Measurements from ENCODE around the gene RPE65. TPM values are rescaled to one million over a fixed set of nuclear protein-coding genes. Genes with fewer than 3 reads are reported as not detected.

The RPE65 gene
- total RNA-seq, 1 experiment from 2014 or later = not detected

DNA sequence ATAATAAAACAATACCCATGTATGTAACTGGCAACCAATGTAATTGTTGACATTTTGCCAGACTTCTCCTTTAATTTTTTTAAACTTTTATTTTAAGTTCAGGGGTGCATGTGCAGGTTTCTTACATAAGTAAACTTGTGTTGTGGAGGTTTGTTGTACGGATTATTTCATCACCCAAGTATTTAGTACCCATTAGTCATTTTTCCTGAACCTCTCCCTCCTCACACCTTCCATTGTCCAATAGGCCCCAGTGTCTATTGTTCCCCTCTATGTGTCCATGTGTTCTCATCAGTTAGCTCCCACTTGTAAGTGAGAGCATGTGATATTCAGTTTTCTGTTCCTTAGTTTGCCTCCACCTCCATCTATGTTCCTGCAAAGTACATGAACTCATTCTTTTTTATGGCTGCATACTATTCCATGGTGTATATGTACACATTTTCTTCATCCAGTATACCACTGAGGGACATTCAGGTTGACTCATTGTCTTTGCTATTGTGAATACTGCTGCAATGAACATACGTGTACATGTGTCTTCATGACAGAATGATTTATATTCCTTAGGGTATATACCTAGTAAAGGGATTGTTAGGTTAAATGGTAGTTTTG is 40.4 kb upstream of the RPE65 start:
- no TSS peak for BruUV-seq (replicated peaks)
- in situ Hi-C loops (cut with HindIII; ENCODE audit: low pct_unique_long_range_greater_than_20kb, low sequenced_read_pairs) = no loop called here
- no peak overlapping the region for H3K27ac ChIP-seq (ENCODE audit: low read length)
- DNase-seq (ENCODE audit: low read depth, low spot score) (no peak), ATAC-seq (no peak)
- TF ChIP-seq, protein P1, sequence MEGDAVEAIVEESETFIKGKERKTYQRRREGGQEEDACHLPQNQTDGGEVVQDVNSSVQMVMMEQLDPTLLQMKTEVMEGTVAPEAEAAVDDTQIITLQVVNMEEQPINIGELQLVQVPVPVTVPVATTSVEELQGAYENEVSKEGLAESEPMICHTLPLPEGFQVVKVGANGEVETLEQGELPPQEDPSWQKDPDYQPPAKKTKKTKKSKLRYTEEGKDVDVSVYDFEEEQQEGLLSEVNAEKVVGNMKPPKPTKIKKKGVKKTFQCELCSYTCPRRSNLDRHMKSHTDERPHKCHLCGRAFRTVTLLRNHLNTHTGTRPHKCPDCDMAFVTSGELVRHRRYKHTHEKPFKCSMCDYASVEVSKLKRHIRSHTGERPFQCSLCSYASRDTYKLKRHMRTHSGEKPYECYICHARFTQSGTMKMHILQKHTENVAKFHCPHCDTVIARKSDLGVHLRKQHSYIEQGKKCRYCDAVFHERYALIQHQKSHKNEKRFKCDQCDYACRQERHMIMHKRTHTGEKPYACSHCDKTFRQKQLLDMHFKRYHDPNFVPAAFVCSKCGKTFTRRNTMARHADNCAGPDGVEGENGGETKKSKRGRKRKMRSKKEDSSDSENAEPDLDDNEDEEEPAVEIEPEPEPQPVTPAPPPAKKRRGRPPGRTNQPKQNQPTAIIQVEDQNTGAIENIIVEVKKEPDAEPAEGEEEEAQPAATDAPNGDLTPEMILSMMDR (IDR thresholded peaks at IDR 0.05) = no peak
- TF ChIP-seq SIN3A (IDR thresholded peaks at IDR 0.05; ENCODE audit: borderline replicate concordance, insufficient read depth, low read depth, low read length) (no peak), TCF7L2 (IDR thresholded peaks at IDR 0.05; ENCODE audit: low read depth, low read length) (no peak), POLR2AphosphoS5 (IDR thresholded peaks at IDR 0.05; ENCODE audit: low read depth, low read length) (no peak)
- TF ChIP-seq, protein P2, sequence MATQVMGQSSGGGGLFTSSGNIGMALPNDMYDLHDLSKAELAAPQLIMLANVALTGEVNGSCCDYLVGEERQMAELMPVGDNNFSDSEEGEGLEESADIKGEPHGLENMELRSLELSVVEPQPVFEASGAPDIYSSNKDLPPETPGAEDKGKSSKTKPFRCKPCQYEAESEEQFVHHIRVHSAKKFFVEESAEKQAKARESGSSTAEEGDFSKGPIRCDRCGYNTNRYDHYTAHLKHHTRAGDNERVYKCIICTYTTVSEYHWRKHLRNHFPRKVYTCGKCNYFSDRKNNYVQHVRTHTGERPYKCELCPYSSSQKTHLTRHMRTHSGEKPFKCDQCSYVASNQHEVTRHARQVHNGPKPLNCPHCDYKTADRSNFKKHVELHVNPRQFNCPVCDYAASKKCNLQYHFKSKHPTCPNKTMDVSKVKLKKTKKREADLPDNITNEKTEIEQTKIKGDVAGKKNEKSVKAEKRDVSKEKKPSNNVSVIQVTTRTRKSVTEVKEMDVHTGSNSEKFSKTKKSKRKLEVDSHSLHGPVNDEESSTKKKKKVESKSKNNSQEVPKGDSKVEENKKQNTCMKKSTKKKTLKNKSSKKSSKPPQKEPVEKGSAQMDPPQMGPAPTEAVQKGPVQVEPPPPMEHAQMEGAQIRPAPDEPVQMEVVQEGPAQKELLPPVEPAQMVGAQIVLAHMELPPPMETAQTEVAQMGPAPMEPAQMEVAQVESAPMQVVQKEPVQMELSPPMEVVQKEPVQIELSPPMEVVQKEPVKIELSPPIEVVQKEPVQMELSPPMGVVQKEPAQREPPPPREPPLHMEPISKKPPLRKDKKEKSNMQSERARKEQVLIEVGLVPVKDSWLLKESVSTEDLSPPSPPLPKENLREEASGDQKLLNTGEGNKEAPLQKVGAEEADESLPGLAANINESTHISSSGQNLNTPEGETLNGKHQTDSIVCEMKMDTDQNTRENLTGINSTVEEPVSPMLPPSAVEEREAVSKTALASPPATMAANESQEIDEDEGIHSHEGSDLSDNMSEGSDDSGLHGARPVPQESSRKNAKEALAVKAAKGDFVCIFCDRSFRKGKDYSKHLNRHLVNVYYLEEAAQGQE (IDR thresholded peaks at IDR 0.05; ENCODE audit: insufficient read depth in 1 of 2, low read depth in 2 of 2, low read length in 1 of 2) = no peak
- ChIA-PET CTCF (no interaction called here), POLR2A (no interaction called here)
- H3K27me3 ChIP-seq (ENCODE audit: control insufficient read depth, insufficient read depth, low read length) = no peaks in the 10 kb centered on the region
- H3K9me3 ChIP-seq (ENCODE audit: control insufficient read depth, insufficient read depth, low read depth, low read length) = no peaks in the 10 kb centered on the region
- peaks cover 4% of the 10 kb centered on the region; the same call in 1 of the 2 replicates for H3K4me1 ChIP-seq (ENCODE audit: control insufficient read depth, insufficient read depth, low read length)
- peaks cover 53% of the 10 kb centered on the region for H3K36me3 ChIP-seq (ENCODE audit: control insufficient read depth, insufficient read depth, low read length)
- intact Hi-C loops (cut with micrococcal nuclease; ENCODE audit: unreplicated experiment) = no loop called here
- H3K4me3 ChIP-seq (ENCODE audit: low read depth in 2 of 2, low read length in 2 of 2) = no peak overlapping the region

DNA sequence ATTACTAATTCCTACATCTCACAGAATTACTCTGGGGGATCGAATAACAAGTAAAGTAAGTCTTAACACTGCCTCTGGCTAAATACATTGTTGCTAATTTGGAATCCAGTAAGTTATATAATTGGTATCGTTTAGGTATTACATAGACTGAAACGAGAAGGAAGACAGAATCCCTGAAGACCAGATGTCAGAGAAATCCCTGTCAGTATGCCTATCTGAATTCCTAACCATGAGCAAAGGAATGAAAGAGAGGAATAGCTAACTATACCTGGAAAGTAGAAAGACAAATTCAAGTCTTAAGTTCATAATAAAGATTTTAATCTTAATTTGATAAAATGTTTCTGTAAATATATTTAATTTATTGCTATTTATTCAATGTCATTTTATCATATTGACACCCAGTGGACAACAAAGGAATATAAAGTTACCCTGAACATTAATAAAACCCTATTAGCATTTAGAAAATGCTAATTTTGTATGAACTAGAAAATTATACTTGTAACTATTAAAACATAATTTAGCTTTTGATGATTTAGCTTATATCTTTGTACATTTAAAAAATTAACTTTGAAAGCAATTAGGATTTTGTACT is 35.8 kb upstream of the RPE65 start:
- Histone ChIP-seq H3K4me3 (ENCODE audit: low read depth in 2 of 2, low read length in 2 of 2) (no peak overlapping the region), H3K9me3 (ENCODE audit: control insufficient read depth, insufficient read depth, low read depth, low read length) (no peaks in the 10 kb centered on the region), H3K27me3 (ENCODE audit: control insufficient read depth, insufficient read depth, low read length) (no peaks in the 10 kb centered on the region), H3K36me3 (ENCODE audit: control insufficient read depth, insufficient read depth, low read length) (peaks cover 80% of the 10 kb centered on the region), H3K4me1 (ENCODE audit: control insufficient read depth, insufficient read depth, low read length) (no peaks in the 10 kb centered on the region), H3K27ac (ENCODE audit: low read length) (no peak overlapping the region)
- in situ Hi-C loops (cut with HindIII; ENCODE audit: low pct_unique_long_range_greater_than_20kb, low sequenced_read_pairs) (no loop called here), intact Hi-C loops (cut with micrococcal nuclease; ENCODE audit: unreplicated experiment) (no loop called here)
- no TSS peak for BruUV-seq (replicated peaks)
- ChIA-PET CTCF (no interaction called here), POLR2A (no interaction called here)
- ATAC-seq (no peak), DNase-seq (ENCODE audit: low read depth, low spot score) (no peak)
- TF ChIP-seq, protein P1 (IDR thresholded peaks at IDR 0.05) = no peak
- TF ChIP-seq SIN3A (IDR thresholded peaks at IDR 0.05; ENCODE audit: borderline replicate concordance, insufficient read depth, low read depth, low read length) = no peak
- no peak for TF ChIP-seq POLR2AphosphoS5 (IDR thresholded peaks at IDR 0.05; ENCODE audit: low read depth, low read length)
- no peak for TF ChIP-seq TCF7L2 (IDR thresholded peaks at IDR 0.05; ENCODE audit: low read depth, low read length)
- TF ChIP-seq, protein P2 (IDR thresholded peaks at IDR 0.05; ENCODE audit: insufficient read depth in 1 of 2, low read depth in 2 of 2, low read length in 1 of 2) = no peak
